CD4-positive, alpha-beta T cell treated with Interleukin-15 for 1 hour (primary cell): ENCODE results near the gene PRR20G.

Source experiments
- DNase-seq: peaks from one replicate; pipeline ENCODE4 v3.0.0-alpha.2; 2020

Gene PRR20G

GRCh38 chr3:127262533-127262932 lies 25.3 kb downstream of the PRR20G start:
- no peak for DNase-seq

GRCh38 chr3:127261925-127262324 lies 25.9 kb downstream of the PRR20G start:
- no peak for DNase-seq

DNA sequence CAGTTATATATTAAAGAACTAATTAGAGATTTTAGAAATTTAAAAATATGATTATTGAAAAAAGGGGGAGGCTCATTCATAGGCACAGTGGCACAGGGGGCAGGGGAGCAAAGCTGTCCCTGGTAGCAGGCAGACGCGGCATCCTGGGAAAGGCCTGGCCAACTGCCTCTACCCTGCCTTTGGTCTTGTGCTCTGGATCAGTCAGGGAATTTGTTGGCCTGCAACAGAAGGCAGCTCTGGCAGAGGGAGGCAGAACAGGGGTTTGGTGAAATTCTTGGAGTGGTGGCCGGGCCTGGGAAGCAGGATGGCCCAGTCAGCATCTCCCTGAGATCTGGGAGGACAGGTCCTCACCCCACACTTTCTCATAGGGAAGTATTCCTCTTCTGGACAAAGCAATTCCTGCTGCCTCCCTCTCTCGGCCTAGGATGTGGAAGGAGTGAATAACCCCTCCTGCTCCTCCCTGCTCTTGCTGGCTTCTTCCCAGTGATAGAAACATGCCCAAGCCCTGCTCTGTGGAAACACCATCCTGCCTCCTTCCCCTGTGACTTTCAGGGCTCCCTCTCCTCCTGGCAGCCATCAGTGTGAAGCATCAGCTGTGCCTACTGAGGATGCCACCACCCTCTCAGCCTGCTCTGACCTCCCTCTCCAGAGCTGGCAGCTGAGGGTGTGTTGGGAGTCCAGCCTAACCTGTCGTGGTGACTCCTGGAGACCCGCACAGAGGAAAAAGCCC lies 26.9 kb downstream of the PRR20G start:
- DNase-seq = no peak

- DNase-seq = no peak
Observed at GRCh38 chr3:127260416-127260815, 27.4 kb downstream of the PRR20G start.

GRCh38 chr3:127259882-127260281 lies 28.0 kb downstream of the PRR20G start:
- DNase-seq = no peak

DNA sequence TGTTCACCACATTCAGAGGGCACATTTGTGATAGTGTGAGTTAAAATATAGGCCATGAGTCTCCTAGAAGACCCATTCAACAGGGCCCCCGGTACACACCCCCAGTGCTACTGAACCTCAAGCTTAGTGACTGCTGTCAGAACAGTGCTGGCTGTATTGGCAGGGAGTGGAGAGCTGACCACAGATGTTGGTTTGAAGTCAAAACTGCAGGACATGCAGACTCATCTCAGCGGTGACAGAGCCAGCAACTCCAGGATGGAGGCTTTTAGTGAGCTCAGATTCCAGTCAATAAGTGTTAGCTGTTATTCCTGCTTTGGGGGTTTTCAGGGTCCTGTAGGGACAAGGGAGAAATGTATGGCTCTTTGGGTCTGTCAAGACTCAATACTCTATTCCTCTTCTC lies 29.1 kb downstream of the PRR20G start:
- no peak for DNase-seq

DNA sequence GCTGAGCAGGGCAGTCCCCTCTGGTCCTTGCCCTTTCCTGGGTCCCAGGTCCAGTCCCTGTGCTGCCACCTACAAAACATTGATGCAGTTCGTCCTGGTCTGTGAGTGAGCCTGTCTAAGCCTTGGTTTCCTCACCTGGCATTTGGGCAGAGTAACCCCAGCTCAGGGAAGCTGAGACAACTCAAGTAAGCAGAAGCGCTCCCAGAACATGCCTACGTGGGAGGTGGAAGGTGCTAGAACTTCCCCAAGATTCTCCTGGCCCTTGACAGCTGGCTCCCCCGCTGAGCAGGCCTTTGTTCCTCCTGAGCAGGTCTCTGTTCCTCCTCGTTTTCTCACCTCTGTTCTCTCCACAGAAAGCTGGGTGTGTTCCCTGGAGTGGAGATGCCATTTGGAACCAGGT lies 30.5 kb downstream of the PRR20G start:
- no peak for DNase-seq

DNA sequence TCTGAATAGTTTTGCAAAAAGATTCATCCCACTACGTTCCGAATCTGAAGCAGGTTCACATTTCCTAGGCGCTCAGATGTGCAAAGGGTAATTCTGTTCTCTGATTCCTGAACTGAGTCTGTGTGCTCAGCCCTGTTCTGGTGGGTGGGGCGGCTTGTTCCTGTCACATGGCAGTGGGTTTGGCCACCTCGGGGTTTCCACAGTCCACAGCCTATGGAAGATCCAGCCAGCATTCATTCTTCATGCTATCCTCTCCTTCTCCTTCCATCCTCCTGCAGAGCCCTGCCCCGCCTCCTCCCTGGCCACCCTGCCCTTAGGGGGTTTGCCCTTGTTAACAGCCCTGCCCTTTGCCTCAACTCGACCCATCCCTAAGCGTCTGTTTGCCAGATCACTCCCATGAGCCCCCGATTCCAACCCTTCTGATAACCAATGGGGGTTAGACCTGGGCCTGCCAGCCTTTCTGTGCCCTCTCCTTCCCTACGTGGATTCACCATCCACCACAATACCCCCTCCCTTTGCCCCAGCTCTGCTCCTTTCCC lies 31.0 kb downstream of the PRR20G start:
- DNase-seq = no peak

- no peak for DNase-seq
Observed at GRCh38 chr3:127256138-127256537, 31.7 kb downstream of the PRR20G start.

DNA sequence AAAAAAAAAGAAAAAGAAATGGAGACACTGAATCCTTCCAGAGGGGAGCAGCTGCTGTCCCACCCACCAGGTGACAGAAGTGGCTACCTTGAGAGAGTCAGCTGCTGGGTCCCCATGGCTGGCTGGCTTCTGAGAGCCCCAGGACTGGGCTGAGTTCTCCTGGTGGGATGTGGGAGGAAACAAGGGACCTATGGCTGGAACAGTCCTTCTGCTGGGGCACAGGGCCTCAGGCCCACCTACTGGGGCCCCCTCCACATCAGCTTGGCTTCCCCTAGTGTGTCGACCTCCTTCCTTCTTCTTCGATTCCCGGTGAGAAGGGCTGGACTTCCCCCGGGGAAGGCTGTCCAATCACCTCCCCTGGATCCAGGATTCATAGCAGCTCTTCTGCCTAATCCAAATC lies 32.3 kb downstream of the PRR20G start:
- DNase-seq = no peak

DNA sequence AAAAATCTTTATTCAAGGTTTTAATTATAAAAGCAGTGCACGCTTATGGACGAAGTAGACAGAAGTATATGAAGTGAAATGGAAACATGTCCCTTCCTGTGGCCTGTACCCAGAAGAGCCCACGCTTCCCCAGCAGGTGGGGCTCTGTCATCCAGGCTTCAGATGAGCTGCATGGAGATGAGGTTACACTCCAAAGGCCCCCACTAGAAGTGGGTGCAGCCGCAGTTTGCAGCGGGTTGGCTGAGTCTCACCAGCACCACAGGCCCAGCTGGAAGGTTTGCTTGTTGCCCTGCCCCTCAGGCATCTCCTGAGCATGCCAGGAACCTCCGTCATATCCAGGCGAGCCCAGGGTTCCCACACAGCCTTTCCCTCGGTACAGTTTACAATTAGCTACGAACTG lies 33.1 kb downstream of the PRR20G start:
- DNase-seq = no peak

DNA sequence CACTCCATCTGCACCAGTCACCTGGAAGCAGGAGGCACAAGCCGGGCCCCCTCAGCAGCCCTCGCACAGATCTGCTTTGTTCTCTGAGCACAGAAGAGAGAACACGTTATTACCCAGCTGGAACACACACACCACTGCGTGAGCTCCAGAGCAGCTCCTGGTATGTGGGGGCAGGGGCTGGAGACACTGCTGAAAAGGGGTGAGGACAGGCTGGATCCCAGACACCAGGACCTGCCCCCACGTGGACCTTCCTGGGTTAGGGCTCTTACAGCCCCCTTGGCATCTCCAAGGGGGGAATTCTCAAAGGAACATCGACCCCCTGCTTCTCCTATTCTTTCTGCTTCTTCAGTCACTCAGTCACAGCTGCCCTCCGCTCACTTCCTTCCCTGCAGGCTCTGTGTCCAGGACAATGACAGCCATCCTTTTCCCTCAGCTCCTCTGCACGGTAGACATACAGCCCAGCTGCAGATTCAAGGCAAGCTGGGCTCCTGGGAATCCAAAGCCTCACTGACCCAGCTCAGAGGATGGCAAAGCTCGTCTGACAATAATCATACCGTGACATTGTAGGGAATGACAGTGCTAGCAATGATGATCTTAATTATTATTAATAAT lies 33.7 kb downstream of the PRR20G start:
- DNase-seq = no peak

- no peak for DNase-seq
Observed at GRCh38 chr3:127253491-127253890, 34.4 kb downstream of the PRR20G start.

- no peak for DNase-seq
Observed at GRCh38 chr3:127252446-127252845, 35.4 kb downstream of the PRR20G start.

- no peak for DNase-seq
Observed at GRCh38 chr3:127250032-127250431, 37.8 kb downstream of the PRR20G start.

GRCh38 chr3:127247292-127247691 lies 40.6 kb downstream of the PRR20G start:
- no peak for DNase-seq

- DNase-seq = no peak
Observed at GRCh38 chr3:127238602-127239001, 49.2 kb downstream of the PRR20G start.

DNA sequence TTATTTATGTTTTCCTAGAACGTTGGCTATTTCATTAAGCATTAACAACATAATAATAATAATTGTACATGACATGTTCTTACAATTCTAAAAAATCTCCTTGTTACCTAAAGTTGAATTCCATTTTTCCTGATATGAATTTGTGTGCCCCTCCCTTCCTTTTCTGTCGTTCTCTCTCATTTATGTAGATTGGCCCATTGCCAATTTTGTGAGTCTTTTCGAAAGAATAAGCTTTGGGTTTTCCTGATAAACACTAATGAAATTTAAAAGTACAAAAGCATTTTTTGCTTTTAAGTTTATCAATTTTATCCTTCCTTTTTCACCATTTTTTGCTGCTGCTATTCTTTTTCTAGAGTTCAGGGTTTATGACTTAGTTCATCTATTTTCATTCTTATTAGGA lies 50.0 kb downstream of the PRR20G start:
- DNase-seq = no peak

GRCh38 chr3:127235706-127236105 lies 52.1 kb downstream of the PRR20G start:
- no peak for DNase-seq

DNA sequence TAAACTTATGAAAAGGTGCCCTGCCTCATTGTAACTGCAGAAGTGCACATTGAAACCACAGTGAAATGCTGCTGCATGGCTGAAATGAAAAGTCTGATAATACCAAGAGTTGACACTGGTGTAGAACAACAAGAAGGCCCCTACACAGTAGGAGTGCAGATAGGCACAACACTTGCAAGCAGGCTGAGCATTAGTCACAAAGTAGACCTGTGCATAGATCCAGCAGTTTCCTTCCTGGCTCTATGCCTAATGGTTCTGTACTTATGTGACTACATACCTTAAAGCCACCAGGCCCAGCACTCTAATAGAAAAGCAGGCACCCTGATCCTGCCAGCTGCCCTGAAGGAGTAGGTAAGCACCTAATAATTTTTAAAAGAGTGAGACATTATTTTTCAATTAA lies 53.1 kb downstream of the PRR20G start:
- DNase-seq = no peak
